NOMO-1 treated with DMSO at 0.1 percent for 48 hours (cell line): ENCODE data around the gene LPXN.

Source experiments
- DNase-seq: peaks from one replicate; lab custom pipeline; 2025; ENCODE audit not compliant: unreplicated experiment; lab: John Stamatoyannopoulos, UW

The LPXN gene

GRCh38 chr11:58525037-58525614 is 50.5 kb downstream of the LPXN start:
- DNase-seq: peak; percentile 86

DNA sequence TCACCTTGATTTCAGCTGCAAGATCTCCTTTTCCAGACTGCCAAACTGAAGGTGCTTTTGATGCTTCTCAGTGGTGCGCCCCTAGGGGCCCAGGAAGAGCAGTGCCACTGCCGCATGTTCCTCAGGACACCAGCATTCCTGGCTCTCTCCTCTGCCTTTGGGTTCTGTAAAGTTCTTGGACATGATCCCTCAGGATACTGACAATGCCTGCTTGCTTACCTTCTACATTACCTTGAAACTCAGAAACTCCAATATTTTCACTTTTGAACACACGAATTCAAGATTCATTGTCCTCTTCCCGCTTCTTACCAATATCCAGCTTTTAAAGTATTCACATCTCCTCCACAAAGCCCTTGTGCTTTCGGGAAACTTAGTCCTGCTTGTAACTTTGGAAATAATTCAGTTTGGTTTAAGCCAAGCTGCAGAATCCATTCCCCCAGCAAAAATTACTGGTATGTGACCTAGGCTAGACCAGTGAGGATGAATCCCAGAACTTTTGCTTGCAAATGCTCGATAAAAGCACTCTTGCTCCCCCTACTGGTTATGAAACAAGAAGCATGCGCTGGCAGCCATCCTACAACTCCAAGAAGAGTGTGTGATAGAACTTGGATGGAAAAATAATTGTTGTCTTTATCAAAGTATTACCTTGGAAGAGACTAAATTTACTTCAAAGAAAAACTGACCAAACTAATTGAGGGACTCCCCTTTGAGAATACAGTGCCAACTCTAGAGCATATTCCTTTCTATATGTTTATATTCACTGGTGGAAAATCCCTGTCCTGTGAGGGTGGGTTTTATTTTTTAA is 51.2 kb downstream of the LPXN start:
- DNase-seq: peak; percentile 57

DNA sequence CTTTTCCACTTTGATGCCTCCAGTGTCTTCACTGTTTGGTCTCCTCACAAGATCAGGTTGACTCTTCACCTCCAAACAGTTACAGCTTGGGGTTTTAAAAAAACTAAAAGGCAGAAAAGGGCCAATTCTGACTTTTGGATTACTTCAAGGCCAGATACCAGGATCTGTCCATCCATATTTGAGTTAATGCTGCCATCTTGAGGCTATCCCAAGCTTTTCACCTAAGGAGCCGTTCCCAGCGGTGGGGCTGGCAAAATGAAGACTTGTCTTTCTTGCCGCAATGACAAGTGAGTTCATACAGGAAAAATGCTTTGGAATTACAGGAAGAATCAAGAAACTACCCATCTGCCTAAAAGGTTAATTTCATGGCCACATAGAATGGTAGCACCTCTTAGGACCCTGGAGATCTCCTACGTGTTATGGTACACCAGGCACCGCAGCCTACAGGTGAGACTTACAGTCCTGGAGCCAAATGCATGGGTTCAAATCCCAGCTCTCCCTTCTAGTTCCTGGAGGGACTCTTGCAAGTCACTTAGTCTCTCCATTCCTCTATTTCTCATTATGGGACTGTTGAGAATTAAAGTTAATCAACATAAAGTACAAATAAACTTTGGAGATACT is 61.8 kb downstream of the LPXN start:
- peak; percentile 55 for DNase-seq

DNA sequence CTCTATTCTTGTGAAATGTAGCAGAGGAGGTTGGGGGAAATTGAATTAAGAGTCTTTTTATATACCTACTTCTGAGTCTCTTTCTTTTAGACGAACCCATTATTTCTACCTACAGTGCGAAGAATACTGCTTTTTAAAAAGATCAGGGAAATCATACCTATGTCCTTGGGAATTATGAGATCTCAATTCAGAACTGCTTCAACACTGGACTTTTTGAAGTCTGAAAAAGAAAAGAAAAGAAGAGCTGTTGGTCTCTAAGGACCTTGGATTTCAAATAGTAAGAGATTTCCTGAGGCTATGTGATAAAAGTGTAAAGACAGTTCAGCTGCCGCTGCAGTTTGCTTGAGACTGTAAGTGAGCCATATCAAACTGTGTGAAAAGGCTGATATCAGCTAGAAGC is 64.0 kb downstream of the LPXN start:
- DNase-seq: no peak

- no peak for DNase-seq
These were observed 65.9 kb downstream of the LPXN start for GRCh38 chr11:58509748-58510147.

GRCh38 chr11:58508814-58509213 is 66.8 kb downstream of the LPXN start:
- DNase-seq: no peak

DNA sequence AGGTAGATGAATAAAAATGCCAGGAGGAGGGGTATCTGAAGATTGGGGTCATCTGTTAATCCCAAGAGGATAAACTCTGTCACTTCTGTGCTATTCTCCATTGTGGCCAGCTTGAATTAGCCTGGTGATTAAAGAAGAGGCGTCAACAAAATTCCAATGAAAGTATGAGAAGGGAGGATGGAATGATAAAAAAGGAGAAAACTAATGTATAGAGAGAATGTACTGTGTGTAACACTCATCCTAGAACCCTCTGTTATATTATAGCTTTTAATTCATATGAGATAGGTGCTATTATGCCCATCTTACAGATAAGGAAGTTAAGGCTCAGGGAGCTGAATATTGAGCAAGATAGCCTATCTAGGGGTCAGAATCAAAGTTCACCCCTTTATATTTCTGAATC is 67.7 kb downstream of the LPXN start, which contains the start of gene OR5B21:
Gene OR5B21 (minus strand): TSS at position 101 of the 400 bp plus-strand sequence. CDS start 0 bp downstream, at position 101.
- DNase-seq: no peak

DNA sequence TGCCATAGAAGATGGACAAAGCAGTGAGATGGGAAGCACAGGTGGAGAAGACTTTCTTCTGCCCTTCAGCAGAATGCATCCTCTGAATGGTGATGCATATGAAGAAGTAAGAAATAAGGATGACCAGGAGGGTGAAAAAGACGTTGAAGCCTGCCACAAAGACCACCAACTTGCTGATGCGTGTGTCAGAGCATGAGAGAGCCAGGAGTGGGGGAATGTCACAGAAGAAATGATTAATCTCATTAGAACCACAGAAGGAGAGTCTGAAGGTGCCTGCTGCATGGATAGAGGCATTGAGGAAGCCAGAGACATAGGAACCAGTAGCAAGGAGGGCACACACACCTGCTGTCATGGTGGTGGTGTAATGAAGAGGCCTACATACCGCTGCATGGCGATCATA is 68.3 kb downstream of the LPXN start:
- no peak for DNase-seq

- DNase-seq: peak; percentile 89
These were observed 68.7 kb downstream of the LPXN start for GRCh38 chr11:58506935-58507334.

DNA sequence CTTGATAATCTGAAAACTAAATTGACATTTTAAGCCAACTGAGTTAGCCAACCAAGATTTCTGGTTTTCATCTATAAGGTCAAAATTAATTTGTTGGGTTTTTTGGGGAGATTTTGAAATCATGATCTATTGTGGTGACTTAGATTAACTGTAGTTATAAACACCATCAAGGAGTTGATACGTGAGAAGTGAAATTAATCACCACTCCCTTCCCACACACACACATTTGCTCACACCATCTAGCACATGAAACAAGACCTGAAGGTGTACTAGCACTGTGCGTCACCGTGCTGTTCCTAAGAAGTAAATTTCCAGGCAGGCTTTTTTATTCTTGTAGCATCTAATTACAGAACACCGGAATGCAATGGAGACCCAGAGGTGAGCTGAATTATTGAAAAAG is 69.8 kb downstream of the LPXN start:
- no peak for DNase-seq

DNA sequence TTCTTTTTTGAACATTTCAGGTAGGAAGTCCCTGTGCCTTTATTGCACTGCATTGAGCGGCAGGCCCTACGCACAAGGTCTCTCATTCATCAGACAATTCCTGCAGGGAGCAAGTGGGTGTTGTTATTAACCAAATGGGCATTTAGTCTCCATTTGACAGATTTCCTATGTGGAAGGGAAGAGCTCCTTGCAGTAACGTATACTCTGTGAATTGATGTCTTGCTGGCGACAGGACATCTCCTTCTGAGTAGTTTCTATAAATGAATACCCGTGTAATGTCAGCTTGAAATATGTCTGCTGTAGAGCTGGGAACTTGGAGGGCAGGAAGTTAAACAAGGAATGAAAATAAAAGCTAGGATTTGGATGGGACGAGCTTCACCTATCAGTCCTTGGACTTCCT is 71.4 kb downstream of the LPXN start:
- DNase-seq: no peak

GRCh38 chr11:58503361-58503856 is 72.2 kb downstream of the LPXN start:
- DNase-seq: peak; percentile 33

- no peak for DNase-seq
These were observed 73.7 kb downstream of the LPXN start for GRCh38 chr11:58502004-58502403.

DNA sequence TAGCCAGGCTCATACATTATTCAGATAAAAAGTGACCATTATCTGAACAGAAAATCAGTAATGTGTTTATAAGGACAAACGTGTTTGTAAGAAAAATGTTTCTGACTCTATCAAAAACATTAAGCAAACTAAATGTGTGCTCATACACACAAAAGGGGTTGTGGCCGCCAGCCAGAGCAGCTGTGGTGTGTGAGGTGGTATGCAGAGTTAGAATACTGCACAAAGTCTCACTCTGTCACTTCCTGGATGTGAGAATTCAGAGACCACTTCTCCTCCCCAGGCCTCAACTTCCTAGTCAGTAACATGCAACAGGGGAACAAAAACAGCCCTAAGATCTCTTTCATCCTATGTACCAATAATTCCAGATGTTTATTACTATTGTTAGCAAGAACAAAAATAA is 77.2 kb downstream of the LPXN start:
- DNase-seq: peak; percentile 27

DNA sequence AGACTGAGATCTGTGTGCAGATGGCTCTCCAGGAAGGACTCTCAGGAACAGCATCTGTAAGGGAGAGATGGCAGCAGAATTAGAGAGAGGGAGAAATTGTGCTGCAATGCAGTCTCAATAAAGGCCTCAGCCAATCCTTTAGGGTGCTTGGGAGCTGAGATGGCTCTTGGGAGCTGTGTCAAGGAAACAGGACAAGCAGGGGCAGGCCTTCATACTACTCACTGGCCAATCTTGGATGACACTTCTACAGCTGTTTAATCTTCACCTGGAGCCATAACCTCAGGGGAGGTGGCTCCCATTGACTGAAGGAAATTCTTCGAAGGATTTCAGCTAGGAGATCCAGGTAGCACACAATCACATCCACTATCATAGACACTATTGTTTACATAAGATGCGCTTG is 77.7 kb downstream of the LPXN start:
- DNase-seq: no peak

GRCh38 chr11:58495906-58496305 is 79.8 kb downstream of the LPXN start:
- no peak for DNase-seq

- no peak for DNase-seq
These were observed 81.6 kb downstream of the LPXN start for GRCh38 chr11:58494101-58494500.

DNA sequence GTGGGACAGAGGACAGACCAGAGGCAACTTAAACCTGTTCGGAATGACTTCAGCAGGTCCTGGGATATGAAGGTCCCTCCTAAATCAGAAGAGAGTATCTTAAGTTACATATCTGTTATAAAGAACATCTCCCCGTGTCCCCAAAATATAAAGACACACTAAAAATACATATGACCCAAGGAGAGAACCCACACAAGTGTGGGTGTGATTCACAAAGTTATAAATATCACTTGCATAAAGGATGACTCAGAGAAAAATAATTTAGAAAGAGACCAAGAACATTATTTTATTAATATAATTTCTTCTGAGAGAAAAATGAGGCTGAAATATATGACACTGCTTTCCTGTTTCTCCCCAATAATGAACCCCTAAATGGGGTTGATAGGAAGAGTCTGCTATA is 82.0 kb downstream of the LPXN start:
- no peak for DNase-seq

DNA sequence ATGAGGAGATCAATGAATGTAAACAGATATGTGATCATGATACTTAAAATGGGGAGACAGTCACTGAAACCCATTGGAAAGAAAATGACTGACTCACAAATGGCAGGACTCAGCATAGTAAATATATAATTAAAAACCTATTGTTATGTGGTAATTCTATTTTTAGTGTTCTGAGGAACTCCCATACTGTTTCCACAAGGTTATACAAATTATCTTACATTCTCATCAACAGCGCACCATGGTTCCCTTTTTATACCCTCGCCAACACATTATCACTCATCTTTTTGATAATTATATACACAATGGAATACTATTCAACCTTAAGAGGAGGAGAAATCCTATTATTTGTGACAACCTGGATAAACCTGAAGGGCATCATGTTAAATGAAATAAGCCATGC is 84.8 kb downstream of the LPXN start:
- DNase-seq: no peak

DNA sequence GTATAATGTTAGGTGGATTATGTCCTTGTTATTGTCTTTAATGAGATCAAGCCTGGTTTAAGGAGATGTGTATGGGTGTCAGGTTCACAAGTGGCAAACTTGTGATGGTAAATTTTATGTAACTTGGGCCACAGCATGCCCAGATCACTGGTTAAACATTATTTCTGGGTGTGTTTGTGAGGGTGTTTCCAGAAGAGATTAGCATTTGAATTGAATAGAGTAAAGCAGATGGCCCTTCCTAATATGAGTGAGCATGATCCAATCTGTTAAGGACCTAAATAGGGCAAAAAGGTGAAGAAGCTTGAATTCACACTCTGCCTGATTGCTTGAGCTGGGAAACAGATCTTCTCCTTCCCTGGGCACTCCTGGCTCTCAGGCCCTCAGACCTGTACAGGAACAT is 88.5 kb downstream of the LPXN start:
- no peak for DNase-seq

GRCh38 chr11:58485961-58486360 is 89.7 kb downstream of the LPXN start:
- no peak for DNase-seq
